GM18505 (cell line): ENCODE measurements around the gene FMN1.

Experiments used
- ATAC-seq: cut with Tn5 transposase; IDR thresholded peaks from one replicate; pipeline ENCODE4 v1.9.1; 2021; ENCODE audit not compliant: unreplicated experiment
- POLR2A ChIP-seq: IDR thresholded peaks from 4 replicates; pipeline ENCODE4 v1.6.1; 2011; ENCODE audit warnings: borderline replicate concordance; ENCODE audit not compliant: insufficient read depth, insufficient read length; ENCODE audit errors: extremely low read depth

FMN1 gene

GRCh38 chr15:32882955-32883354 lies 311.6 kb downstream of the FMN1 start:
- TF ChIP-seq POLR2A: no peak
- no peak for ATAC-seq

DNA sequence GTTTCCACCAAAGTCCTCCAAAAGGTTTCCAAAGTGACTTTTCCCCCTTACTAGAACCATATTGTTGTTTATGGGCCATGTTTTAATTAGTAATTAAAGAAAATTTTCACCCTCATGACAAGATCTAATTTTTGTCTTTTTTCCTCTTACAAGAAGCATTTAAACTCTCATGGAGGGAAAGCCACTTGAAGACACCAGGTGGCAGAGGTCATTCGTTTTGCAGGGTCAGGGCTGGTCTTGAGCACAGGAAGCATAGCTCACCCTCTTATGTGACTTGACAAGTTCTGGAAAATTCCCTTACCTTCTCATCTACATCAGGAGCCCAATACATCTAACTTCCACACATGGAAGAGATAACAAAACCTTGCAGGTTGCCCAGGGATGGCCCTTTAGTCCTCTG lies 313.0 kb downstream of the FMN1 start:
- no peak for TF ChIP-seq POLR2A
- ATAC-seq: no peak

GRCh38 chr15:32880642-32881041 lies 313.9 kb downstream of the FMN1 start:
- ATAC-seq: no peak
- TF ChIP-seq POLR2A: no peak

DNA sequence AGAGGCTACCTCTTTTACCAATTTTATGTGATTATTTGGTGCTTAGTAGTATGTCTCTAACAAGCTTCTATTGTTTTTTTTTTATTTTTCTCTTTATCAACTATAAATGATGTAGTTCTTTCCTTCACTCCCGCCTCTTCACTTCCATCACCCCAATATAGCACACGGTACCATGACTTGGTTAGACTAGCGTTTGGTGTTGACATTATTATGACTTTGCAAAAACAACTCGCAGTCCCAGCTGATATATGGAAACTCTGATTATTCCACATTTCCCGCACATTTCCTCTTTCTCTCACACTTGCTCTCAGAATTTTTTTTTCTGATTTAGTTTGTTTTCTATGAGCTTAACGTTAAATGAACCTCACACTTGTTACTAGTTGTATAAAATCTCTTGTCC lies 314.5 kb downstream of the FMN1 start:
- no peak for ATAC-seq
- TF ChIP-seq POLR2A: no peak

- ATAC-seq: no peak
- no peak for TF ChIP-seq POLR2A
Observed at GRCh38 chr15:32878869-32879805, 315.4 kb downstream of the FMN1 start.

DNA sequence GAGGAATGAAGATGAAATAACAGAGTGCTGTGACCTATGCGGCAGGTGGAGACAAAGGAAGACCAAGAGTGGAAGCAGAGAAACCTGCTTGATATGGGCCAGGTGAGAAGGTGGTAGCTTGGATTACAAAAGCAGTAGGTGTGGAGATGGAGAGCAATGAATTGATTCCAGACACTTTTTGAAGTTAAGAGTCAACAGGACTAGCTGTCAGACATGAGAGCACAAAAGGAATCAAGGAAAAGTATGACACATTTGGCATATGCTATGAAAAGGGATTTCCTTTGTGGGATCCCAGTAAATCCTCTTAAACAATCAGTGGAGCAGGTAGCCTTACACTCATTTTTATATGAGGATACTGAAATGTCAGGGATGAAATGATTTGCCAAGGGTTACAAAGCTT lies 316.2 kb downstream of the FMN1 start:
- TF ChIP-seq POLR2A: no peak
- no peak for ATAC-seq

- no peak for ATAC-seq
- TF ChIP-seq POLR2A: no peak
Observed at GRCh38 chr15:32877252-32878019, 317.1 kb downstream of the FMN1 start.

- no peak for ATAC-seq
Observed at GRCh38 chr15:32873284-32874114, 321.0 kb downstream of the FMN1 start.

DNA sequence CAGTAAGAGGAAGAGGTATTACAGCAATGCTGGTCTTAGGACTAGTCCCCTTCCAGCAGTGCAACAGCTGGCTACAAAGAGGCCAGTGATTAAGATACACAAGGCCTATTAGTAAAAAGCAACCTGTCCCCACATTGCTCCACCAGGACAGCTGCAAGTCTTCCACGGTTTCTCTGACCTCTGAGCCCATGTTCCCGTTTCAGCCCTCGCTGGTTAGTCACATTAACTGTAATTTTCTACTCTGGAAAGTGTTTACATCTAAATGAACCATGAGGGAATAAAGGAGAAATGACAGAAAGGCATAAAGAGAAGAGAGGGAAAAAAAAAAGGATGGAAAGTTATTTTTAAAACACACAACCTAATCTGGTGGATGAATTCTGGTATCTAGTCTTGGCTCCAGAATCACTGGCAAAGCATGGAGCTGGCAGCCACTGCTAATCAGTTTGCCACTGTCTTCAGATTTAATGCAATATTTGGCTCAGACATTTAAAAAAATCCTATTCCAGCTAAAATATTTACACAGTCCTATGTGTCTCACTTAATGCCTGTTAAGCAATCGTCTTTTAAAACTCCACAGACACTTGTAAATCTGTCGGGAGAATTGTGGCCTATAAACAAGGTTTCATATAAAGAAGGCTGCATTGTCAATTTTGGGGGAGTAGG lies 321.8 kb downstream of the FMN1 start:
- TF ChIP-seq POLR2A: no peak
- no peak for ATAC-seq

More at GRCh38 chr15:32873284-32874114, 321.0 kb downstream of the FMN1 start:
- TF ChIP-seq POLR2A: no peak

- no peak for TF ChIP-seq POLR2A
- ATAC-seq: no peak
Observed at GRCh38 chr15:32871883-32872282, 322.6 kb downstream of the FMN1 start.

DNA sequence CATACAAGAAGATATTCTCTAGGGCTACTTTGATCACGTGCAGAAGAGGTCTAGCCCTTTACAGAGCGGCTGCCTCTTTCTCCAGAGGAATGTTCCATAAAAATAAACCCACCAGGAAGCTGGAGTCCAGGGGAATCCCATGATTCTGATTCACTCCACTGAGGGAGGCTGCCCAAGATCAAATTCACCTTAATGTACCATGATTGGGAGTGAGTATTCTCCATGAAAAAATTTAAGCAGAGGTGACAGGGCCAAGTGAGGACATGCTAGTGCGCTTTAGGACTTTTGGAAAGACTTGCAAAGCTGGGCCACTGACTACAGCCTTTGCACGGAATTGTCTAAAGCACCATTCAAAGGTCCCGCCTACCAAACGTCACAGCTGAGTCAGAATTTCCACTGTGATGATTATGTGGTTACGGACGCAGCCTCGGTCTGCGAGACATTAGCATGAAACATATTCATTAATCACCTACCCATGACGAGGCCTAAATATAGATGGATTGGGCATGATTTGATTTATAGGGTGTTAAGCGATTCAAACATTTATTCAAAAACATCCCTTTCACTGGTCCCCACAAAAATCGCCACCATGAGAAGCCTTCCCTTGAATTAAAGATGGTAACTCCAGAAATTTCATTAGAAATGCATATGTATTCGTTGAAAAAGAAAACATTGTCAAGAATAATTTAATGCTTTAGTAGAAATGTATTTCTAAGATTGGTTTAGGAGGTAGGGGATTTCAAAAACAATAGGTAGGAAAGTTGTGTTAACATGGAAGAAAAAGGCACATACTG lies 324.1 kb downstream of the FMN1 start:
- no peak for TF ChIP-seq POLR2A
- ATAC-seq: no peak

DNA sequence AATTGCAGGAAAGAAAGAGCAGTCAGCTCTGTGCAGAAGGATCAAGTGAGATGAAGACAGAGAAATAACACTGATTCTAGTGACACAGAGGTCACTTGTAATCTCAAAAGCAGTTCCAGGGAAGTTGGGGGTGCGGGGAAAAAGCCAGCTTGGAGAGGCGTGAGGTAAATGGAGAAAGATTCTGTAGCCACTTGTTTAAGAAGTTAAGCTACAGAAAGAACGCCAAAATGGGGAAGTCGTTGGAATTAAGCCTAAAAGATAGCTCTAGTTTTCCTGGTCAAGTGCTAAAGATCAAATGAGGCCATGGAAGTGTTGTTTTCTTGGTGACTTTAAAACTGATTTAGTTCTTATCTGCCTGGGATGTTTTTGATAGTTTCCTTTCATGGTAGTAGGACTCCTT lies 324.7 kb downstream of the FMN1 start:
- ATAC-seq: no peak
- TF ChIP-seq POLR2A: no peak

DNA sequence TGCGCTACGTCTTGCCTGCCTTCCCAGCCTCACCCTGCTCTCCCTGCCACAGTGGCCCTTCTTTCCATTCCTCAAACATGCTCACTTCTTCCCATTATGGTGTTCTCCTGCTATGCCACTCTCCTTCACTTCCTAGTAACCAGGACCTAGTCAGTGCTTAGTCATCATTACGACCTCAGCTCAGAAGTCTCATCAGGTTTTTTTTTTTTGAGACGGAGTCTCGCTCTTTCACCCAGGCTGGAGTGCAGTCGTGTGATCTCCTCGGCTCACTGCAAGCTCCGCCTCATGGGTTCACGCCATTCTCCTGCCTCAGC lies 327.2 kb downstream of the FMN1 start:
- no peak for ATAC-seq
- no peak for TF ChIP-seq POLR2A
